Tibial nerve (tissue), 4 donors: ENCODE results near the gene ST8SIA1. TPM values are rescaled to one million over a fixed set of nuclear protein-coding genes. Genes with fewer than 3 reads are reported as not detected.

ENCODE experiments used
- DNase-seq, 2 donors: peaks; one replicate each; pipeline ENCODE4 v3.0.0-alpha.2; 2019; ENCODE audit warnings: low spot score in 2 of 2
- H3K27ac ChIP-seq, 4 donors: fragments of 200-600 bp; sonication (generic) in 3 of 4; one replicate each; pipeline ENCODE4 v1.5.1; 2017 to 2019; ENCODE audit warnings: mild to moderate bottlenecking in 1 of 4
- H3K27me3 ChIP-seq, 2 donors: fragments of 200-600 bp; sonication (generic) in 1 of 2; one replicate each; pipeline versions ENCODE4 v1.5.1 to v1.6.0; 2017 to 2019
- H3K36me3 ChIP-seq, 3 donors: fragments of 200-600 bp; sonication (generic); one replicate each; pipeline ENCODE4 v1.5.1; 2018 to 2019
- H3K4me1 ChIP-seq, 4 donors: fragments of 200-600 bp; sonication (generic) in 3 of 4; one replicate each; pipeline ENCODE4 v1.5.1; 2017 to 2019
- H3K4me3 ChIP-seq, 4 donors: fragments of 200-600 bp; sonication (generic) in 3 of 4; one replicate each; pipeline ENCODE4 v1.5.1; 2017 to 2019; ENCODE audit warnings: mild to moderate bottlenecking in 1 of 4, moderate library complexity in 1 of 4
- H3K9me3 ChIP-seq, 4 donors: fragments of 200-600 bp; sonication (generic) in 3 of 4; one replicate each; pipeline ENCODE4 v1.5.1; 2017 to 2019
- CTCF ChIP-seq, 5 experiments: fragments of 200-600 bp in 3 of 5; fragments of 450-650 bp in 2 of 5; sonication (generic) in 3 of 5; IDR thresholded peaks; one replicate each; pipeline ENCODE4 v1.5.1; 2016 to 2019; ENCODE audit warnings: antibody characterized with exemption in 5 of 5, mild to moderate bottlenecking in 3 of 5, moderate library complexity in 2 of 5
- EP300 ChIP-seq, 2 donors: sonication (generic); formaldehyde crosslinking; IDR thresholded peaks; one replicate each; pipeline ENCODE4 v1.6.1; 2017; ENCODE audit warnings: antibody characterized with exemption in 2 of 2, mild to moderate bottlenecking in 1 of 2
- POLR2A ChIP-seq, 2 donors: fragments of 450-650 bp; IDR thresholded peaks; one replicate each; pipeline ENCODE4 v1.6.1; 2017; ENCODE audit warnings: antibody characterized with exemption in 2 of 2, mild to moderate bottlenecking in 2 of 2, moderate library complexity in 2 of 2
- WGBS, 2 donors: methylation state at CpG; one replicate each; pipeline ENCODE4 v1.1.5; 2018; 5-methylcytosine and 5-hydroxymethylcytosine counted together
- total RNA-seq, 4 donors: library from RNA; depleted of rRNA; stranded (reverse); fragments of >200 nt; gene quantifications; one replicate each; pipeline ENCODE4 v1.1.0, GENCODE V29; 2016

The ST8SIA1 gene
- total RNA-seq, 4 donors from 2014 or later, result 0.63 to 5.1 (median 2.0) TPM

GRCh38 chr12:22202847-22203246 lies 131.7 kb downstream of the ST8SIA1 start:
- H3K4me3 ChIP-seq, result no peak overlapping the region
- WGBS, 2 donors, result 70 to 77% methylated on average over 5 of the region's 5 CpGs
- H3K27me3 ChIP-seq, result no peaks in the 10 kb centered on the region

DNA sequence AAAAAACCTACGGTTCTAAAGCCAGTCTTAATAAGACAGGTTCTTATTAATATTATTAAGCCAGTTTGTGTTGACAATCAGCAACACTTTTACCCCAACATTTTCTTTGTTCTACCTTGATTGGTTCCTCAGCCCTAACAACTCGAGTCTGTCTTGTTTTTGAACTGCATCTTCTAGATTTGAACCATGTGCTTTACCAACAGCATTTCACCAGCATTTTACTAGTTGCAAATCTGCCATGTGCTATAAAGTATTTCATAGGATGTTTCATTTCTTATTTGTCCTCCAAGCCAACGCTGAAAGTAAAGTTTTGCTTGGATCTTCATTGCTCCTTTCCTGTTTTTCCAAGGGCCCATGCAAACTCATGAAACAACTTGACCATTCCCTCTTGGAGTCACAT lies 133.4 kb downstream of the ST8SIA1 start:
- DNase-seq, result no peak
- no peaks in the 10 kb centered on the region for H3K36me3 ChIP-seq
- no peak for TF ChIP-seq POLR2A (IDR thresholded peaks at IDR 0.05)
- no peak for TF ChIP-seq EP300 (IDR thresholded peaks at IDR 0.05)
- TF ChIP-seq CTCF (IDR thresholded peaks at IDR 0.05), result no peak
- no peak overlapping the region for H3K27ac ChIP-seq
- no peak overlapping the region for H3K4me3 ChIP-seq
- peaks cover 0 to 8% (median 0%) of the 10 kb centered on the region in 4 donors for H3K9me3 ChIP-seq
- 81 to 91% methylated on average over 3 of the region's 3 CpGs for WGBS, 2 donors
- H3K27me3 ChIP-seq, result no peaks in the 10 kb centered on the region
- no peaks in the 10 kb centered on the region for H3K4me1 ChIP-seq

More at GRCh38 chr12:22202847-22203246, 131.7 kb downstream of the ST8SIA1 start:
- no peak overlapping the region for H3K27ac ChIP-seq
- TF ChIP-seq POLR2A (IDR thresholded peaks at IDR 0.05) (no peak), CTCF (IDR thresholded peaks at IDR 0.05) (no peak), EP300 (IDR thresholded peaks at IDR 0.05) (no peak)
- no peak for DNase-seq
- peaks cover 0 to 8% (median 0%) of the 10 kb centered on the region in 4 donors for H3K9me3 ChIP-seq
- H3K36me3 ChIP-seq, result no peaks in the 10 kb centered on the region
- H3K4me1 ChIP-seq, result no peaks in the 10 kb centered on the region

GRCh38 chr12:22196236-22196635 lies 138.3 kb downstream of the ST8SIA1 start:
- 56 to 77% methylated on average over 1 of the region's 1 CpG for WGBS, 2 donors
- H3K4me3 ChIP-seq, result no peak overlapping the region
- no peaks in the 10 kb centered on the region for H3K36me3 ChIP-seq
- H3K4me1 ChIP-seq, result no peaks in the 10 kb centered on the region
- DNase-seq, result no peak
- no peak overlapping the region for H3K27ac ChIP-seq
- H3K27me3 ChIP-seq, result no peaks in the 10 kb centered on the region
- no peaks in the 10 kb centered on the region for H3K9me3 ChIP-seq
- TF ChIP-seq CTCF (IDR thresholded peaks at IDR 0.05) (no peak), EP300 (IDR thresholded peaks at IDR 0.05) (no peak), POLR2A (IDR thresholded peaks at IDR 0.05) (no peak)

DNA sequence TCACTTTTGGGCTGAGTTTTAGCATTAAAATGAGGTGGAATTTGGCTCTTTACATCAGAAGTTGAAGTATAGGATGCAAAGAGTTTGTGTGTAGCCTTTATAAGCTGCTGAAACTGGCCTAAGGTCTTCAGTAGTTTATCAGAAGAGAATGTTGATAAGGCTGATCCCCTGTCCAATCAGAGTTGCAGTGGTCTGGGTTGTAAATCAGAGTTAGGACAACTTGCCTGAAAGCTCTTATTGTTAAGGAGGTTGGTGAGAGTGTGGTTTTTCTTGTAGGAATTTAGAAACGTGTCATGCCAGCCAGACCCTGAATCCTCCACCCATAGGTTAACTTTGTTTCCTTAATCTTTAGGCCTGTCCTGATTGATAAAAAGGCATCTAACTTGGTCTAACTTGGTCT lies 143.5 kb downstream of the ST8SIA1 start:
- WGBS, 2 donors, result 24 to 35% methylated on average over 1 of the region's 1 CpG
- no peak for TF ChIP-seq CTCF (IDR thresholded peaks at IDR 0.05)
- TF ChIP-seq POLR2A (IDR thresholded peaks at IDR 0.05), result no peak
- TF ChIP-seq EP300 (IDR thresholded peaks at IDR 0.05), result no peak
- H3K9me3 ChIP-seq, result no peaks in the 10 kb centered on the region
- no peak for DNase-seq
- H3K27ac ChIP-seq, result no peak overlapping the region
- H3K27me3 ChIP-seq, result no peaks in the 10 kb centered on the region
- H3K4me3 ChIP-seq, result no peak overlapping the region
- no peaks in the 10 kb centered on the region for H3K4me1 ChIP-seq
- H3K36me3 ChIP-seq, result no peaks in the 10 kb centered on the region

GRCh38 chr12:22188431-22188830 lies 146.1 kb downstream of the ST8SIA1 start:
- H3K36me3 ChIP-seq, result no peaks in the 10 kb centered on the region
- H3K27ac ChIP-seq, result no peak overlapping the region
- WGBS, 2 donors, result 29 to 34% methylated on average over 3 of the region's 3 CpGs
- H3K27me3 ChIP-seq, result no peaks in the 10 kb centered on the region
- no peak overlapping the region for H3K4me3 ChIP-seq
- no peak for DNase-seq
- H3K9me3 ChIP-seq, result no peaks in the 10 kb centered on the region
- H3K4me1 ChIP-seq, result no peaks in the 10 kb centered on the region
- TF ChIP-seq POLR2A (IDR thresholded peaks at IDR 0.05) (no peak), EP300 (IDR thresholded peaks at IDR 0.05) (no peak), CTCF (IDR thresholded peaks at IDR 0.05) (no peak)
